HG03064 (cell line): ENCODE data around the gene FRAT2.
A peak's percentile ranks its signal among the peaks of the same experiment; 100 is the strongest.
"Not testable (repeated sequence)": the region's sequence is repeated elsewhere in the genome, so short reads cannot be mapped to it uniquely, and the experiment has no call there.

Experiments
- ATAC-seq: cut with Tn5 transposase; IDR thresholded peaks from one replicate; pipeline ENCODE4 v1.9.1; 2021; ENCODE audit warnings: low read depth; ENCODE audit not compliant: unreplicated experiment

The FRAT2 gene

DNA sequence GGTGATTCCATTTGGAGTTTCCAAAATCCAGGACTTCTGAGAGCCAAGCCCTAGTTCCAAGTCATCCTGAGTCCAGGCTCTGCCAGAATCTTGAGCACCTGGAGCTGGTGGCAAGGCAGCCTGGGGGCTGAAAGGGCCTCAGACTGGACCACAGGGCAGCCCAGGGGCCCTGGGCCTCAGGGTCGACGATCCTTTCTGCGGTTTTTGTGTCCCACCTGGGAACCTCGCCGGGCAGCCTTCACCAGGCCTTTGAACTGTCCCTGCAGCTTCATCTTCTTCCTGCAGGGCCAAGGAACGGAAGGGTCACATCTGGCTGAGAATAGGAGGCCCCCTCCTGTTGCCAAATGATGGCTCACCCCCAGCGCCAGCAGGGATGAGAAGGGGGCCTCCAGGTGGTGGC lies 22.4 kb upstream of the FRAT2 start:
- ATAC-seq: no peak

DNA sequence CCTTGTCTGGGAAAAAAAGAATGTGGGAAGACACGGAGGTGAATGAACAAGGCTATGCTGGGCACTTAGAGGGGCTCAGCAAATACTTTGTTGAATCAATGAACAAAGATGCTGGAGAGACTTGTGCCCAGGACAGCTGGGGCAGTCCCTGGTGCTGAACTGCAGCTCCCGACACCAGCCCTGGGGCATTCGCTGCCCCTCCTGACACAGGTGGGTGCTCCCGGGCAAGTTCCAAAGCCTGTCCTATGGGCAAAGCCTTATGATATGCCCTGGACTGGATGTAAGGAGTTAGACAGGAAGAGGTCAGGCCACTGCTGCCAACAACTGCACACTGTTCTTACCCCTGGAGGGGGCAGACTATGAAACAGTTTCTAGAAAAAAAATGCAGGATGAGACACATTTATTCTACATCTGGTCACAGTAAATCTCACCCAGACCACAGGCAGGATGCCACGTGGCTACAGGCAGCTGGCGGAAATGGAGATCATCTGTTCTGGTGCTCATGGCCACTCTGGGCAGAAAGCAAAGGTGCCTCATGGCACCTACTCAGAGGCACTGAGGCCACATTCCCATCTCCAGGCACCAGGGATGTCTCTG lies 21.9 kb upstream of the FRAT2 start:
- ATAC-seq: no peak

DNA sequence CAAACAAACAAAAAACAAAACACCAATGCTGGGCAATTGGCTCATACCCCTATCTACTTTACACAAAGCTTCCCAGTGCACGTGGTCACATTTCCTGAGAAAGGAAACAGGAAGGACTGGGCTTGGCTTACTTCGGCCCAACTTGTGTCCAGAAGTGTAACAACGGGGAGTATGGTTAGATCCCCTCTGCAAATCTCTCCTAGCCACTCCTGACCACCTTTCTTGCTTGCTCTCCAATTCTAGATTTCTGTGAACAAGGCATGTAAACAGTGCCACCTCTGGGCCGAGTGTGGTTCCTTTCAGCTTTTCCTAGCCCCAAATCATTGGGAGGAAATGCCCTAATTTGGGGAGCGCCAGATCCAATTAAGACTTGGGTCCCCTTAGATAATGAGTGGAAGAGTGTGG lies 21.0 kb upstream of the FRAT2 start:
- ATAC-seq: no peak

DNA sequence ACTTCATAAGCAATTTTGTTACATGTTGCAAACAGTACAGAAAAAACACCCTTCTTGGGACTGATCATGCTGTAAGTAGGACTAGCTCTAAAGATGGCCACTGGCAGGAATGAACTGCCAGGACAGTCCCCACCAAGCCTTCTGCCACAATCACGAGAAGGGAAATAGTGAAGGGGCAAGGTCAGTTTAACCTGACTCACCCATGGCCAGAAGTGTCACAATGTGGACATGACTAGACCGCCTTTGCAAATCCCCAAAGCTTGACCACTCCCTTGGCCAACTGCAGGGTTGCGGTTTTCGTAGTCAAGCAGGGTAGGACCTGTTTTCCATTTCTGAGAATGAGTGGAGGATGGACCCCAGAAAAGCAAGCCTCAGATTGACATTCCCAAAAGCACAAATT lies 19.4 kb upstream of the FRAT2 start:
- no peak for ATAC-seq

DNA sequence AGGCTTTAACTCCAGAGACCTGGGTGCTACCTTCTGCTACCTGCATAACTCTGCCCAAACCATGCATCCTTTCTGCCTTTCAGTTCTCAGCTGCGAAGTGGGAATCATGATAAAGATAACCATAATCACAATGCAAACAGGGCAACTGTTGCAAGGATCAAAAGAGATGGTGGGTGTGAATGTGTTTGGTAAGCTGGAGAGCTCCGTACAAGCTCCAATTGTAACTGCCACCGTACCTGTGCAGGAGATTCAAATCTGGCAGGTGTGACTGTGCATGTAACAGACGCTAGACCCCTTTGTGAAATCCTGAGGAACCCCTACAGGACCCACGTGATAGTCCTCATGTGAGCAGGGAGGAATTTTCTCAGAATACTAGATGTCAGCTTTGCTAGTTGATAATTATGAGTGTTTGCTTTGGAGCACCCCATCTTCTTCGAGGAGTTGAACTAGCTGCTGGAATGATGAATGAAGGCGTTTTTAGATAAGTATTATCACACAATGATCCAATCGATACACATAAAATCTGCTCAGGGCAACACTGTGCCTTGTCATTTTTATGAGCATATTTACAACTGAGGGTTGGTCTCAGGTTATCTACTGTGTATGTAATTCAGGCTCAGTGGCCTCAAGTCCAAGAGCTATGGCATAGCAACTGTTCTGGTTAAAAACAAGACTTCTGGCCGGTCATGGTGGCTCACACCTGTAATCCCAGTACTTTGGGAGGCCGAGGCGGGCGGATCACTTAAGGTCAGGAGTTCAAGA lies 15.4 kb upstream of the FRAT2 start:
- no peak for ATAC-seq

DNA sequence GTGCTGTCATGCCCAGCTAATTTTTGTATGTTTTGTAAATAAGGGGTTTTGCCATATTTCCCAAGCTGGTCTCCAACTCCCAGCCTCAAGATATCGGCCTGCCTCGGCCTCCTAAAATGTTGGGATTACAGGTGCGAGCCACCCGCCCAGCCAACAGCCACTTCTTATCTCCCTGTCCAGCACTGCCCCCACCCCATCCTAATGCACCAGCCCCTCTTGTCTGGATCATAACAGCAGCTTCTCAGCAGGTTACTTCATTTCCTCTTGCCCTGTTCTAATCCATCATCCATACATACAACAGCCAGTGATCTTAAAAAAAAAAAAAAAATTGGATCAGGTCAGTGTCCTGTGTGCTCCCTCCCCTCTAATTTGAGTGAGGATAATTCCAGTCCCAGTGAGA lies 12.8 kb upstream of the FRAT2 start:
- no peak for ATAC-seq

DNA sequence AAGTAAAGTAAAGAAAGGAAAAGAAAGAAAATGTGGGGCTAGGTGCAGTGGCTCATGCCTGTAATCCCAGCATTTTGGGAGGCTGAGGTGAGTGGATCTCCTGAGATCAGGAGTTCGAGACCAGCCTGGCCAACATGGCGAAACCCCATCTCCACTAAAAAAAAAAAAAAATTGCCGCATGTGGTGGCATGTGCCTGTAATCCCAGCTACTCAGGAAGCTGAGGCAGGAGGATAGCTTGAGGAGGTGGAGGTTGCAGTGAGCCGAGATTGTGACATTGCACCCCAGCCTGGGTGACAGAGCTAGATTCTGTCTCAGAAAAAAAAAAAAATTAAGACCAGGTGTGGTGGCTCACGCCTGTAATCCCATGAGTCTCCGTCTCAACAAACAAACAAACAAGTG lies 9.1 kb upstream of the FRAT2 start:
- ATAC-seq: not testable (repeated sequence)

DNA sequence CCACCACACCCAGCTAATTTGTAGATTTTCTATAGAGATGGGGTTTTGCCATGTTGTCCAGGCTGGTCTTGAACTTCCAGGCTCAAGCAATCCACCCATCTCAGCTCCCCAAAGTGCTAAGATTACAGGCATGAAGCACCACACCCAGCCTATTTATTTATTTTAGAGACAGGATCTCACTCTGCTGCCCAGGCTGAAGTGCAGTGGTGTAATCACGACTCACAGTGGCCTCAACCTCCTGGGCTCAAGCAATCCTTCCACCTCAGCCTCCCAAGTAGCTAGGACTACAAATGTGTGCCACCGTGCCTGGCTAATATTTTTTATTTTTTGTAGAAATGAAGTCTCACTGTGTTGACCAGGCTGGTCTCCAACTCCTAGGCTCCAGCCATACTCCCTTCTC lies 6.9 kb upstream of the FRAT2 start:
- no peak for ATAC-seq

DNA sequence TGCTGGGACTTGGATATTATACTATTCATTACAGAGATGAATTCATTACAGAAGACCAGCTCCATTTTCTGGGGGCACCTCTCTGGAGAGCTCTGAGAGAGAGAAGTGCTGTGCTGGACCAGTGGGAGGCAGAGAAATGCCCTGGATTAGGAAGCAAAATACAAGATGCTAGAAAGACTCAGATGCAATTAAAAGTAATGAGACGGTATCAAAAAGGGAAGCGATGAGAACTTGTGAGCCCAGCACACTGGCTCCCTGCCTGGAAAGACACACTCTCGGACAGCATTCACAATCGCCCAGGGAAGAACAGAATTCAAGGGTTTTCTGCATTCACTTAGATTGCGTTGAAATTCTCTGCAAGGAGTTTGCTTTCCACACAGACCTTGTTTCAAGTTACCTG lies 3.5 kb upstream of the FRAT2 start:
- no peak for ATAC-seq

DNA sequence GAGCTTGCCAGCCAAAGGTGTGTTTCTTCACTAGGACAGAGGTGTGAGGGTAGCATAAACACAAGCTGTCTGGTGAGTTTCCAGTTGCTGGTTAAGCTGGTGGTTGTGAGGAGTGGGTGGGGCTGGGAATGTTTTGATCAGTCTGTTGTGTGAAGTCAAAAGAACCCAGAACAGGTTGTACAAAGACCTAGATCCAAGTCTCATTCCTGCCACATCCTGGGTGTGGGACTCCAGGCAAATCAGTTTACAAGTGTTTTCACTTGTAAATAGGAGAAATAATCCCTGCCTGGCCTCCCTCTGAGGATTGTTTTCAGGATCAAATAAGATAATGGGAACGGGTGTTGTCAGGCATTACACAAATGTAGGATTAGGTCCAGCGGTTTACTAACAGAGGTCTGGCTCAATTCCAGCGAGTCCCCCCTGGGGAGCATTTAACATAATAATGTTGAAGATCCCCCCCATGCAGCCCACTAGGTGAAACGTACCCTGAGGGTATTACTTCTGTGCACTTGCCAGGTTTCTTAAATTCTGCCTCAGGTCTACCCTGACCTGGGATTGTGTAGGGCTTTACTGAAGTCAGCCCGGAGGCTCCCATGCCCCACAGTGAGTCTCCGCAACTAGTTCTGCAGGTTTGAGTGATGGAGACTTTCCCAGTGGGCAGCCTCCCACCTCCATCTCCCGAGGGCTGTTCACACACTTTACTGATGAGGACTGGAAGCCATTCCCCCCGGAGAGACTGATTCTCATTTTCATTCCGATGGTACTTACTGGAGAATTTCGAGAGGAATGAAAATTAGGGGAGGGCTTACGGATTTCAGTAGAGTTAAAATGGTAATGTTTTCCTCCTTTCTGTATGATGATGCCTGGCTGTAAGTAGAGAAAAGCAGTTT lies 2.7 kb upstream of the FRAT2 start:
- ATAC-seq: no peak

DNA sequence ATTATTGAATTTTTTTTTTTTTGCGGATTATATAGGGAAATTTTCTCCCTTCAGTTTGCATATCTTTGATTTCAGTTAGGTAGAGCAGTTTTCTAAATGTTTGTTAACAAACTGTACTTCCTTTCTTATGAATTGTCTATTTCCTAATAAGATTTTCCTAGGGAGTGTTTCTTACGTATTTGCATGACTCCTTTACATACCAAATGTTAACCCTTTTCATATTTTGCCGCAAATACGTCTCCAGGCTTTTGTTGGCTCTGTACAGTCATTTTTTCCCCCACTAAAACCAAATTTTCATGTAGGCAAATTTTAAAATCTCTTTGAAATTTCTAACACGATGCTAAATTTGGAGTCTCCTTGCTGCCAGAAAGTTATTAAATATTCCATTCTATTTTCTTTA lies 1.9 kb upstream of the FRAT2 start:
- ATAC-seq: no peak

DNA sequence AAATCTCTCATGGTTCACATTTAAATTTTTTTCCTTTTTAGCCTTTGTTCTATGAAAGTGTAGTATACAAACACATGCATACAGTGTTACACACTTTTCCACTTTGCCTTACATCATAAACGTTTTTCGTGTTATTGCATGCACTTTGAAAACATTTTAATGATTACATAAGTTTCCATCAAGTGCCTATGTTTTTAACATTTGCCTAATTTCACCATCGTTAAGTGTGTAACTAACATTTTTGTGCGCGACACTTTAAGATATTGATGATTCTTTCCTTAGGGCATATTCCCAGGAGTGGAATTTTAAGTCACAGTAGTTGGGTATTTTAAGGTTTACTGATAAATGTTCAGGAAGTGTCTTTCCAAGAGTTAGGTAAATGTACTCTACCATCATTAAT lies 1.5 kb upstream of the FRAT2 start:
- ATAC-seq: no peak

DNA sequence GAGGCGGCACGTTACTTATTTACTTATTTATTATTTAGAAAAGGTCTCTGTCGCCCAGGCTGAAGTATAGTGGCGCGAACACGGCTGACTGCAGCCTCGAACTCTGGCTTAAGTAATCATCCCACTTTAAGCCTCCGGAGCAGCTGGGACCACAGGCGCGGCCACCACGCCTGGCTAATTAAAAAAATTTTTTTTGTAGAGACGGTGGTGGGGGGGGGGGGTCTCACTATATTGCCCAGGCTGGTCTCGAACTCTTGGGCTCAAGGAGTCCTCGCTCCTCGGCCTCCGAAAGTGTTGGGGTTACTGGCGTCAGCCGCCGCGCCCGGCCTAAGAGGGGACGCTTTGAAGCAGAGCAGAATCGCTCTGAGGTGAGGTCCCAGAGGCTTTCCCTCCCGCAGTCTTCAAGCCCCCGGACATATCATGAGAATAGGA lies 675 bp upstream of the FRAT2 start:
- no peak for ATAC-seq

DNA sequence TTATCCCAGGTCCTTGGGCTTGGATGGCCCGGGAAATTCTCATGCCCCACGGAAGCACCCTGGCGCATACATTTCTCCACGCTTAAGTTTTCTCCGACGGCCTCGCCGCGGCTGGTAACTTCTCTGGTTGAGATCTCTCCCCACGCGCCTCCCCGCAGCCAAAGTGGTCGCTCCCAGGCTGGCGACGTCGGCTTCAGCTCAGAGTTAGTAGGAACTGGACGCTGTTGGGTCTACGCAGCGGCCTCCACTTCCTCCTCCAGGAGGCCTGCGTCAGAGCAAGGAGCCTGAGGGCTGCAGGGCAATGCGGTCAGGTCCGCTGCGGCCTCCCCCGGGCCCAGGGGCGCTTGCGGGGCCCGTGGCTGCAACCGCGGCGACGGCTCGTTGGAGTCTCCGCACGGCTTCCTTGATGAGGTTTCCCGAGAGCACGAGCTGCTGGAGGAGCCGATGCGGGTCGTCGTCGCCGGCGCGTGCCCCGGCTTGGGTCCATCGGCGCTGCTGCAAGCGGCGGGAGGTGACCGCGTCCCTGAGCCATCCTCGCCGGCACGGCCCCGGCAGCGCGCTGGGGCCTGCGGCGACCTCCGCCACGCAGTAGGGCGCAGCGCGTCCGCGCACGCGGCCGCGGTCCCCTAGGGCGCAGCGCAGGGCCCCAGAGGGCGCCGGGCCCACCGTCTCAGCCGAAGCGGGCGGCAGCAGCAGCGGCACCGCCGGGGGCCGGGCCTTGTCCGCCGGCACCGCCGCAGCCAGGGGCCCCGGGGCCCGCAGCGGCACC lies 744 bp downstream of the FRAT2 start:
- peak; percentile 16 for ATAC-seq

DNA sequence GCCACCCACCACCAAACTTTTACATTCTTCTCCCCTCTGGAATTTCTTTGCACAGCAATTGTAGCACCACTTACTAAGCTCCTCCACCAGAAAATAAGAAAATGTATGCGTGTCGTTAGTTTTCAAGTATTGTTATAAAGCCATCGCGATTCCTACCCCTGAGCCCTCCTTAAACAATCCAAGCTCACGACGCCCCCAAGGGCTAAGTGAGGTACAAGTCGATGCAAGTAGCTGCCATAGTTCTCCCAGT lies 1.3 kb downstream of the FRAT2 start:
- ATAC-seq: no peak

DNA sequence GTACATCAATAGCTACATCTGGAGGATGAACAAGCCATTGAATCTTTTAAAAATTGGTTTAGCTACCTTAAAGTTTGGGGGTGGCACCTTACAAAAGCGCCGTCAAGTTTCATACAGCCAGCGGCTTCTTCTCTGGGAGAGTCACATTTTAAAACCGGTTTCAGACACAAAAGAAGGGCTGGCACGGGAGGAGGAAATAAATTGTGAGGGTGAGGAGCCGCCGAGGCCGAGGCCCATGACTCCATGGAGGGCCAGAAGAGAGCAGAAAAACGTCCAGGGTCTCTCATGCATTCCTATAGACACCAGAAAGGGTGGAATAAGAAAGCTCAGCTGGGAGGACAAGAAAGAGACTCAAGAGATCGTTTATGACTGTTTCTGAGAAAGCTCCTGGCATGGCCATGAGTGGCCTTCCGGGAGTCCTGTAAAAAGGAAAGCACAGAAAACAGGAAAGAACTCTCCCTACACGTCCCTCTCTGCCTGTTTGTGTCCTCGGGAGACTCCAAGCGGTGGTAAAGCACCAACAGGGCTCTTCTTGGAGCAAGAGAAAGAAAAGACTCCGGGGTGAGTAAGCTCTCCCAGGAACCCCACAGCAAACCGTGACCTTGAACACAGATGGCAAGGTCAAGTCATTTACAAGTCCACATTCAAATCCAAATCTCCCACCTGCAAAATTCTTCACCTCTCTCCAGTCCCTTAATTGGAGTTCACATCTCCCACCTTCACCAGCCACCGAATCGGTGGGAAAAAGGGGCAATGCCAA lies 1.8 kb downstream of the FRAT2 start:
- no peak for ATAC-seq

DNA sequence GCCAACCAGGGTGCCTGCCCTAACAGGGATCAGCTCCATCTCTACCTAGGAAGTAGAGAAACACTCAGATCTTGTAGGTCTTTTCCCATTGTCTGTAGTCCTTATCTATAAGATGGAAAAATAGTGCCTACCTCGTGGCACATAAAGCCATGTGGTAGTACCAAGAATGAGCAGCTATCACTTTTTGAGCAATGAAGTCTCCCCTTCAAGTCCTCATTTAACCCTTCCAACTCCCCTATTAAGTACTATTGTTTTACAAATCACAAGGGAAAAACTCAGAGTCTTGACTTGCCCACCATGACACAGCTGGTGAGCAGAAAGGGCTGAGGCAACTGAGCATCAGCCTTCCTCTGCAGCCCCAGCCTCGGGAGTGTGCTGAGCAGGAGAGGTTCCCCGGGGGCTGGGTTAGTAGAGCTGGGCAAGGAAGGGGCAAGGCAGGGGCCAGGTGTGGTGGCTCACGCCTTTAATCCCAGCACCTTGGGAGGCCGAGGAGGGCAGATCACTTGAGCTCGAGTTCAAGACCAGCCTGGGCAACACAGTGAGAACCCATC lies 3.3 kb downstream of the FRAT2 start:
- ATAC-seq: no peak

DNA sequence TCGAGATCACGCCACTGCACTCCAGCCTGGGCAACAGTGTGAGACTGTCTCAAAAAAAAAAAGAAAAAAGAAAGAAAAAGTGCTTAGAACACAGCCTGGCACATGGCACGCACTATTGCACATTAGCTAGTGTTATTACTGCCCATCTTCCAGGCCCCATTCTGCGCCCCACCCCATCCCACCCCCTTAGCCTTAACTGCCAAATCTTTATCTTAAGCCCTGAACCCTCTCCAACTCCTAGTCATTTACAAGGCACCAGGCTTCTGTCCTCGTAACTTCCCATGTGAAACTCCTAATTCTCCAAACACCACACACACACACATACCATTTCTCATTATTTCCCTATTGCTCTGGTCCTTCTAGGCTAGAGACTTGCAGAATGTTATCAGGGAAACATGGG lies 4.8 kb downstream of the FRAT2 start:
- no peak for ATAC-seq

DNA sequence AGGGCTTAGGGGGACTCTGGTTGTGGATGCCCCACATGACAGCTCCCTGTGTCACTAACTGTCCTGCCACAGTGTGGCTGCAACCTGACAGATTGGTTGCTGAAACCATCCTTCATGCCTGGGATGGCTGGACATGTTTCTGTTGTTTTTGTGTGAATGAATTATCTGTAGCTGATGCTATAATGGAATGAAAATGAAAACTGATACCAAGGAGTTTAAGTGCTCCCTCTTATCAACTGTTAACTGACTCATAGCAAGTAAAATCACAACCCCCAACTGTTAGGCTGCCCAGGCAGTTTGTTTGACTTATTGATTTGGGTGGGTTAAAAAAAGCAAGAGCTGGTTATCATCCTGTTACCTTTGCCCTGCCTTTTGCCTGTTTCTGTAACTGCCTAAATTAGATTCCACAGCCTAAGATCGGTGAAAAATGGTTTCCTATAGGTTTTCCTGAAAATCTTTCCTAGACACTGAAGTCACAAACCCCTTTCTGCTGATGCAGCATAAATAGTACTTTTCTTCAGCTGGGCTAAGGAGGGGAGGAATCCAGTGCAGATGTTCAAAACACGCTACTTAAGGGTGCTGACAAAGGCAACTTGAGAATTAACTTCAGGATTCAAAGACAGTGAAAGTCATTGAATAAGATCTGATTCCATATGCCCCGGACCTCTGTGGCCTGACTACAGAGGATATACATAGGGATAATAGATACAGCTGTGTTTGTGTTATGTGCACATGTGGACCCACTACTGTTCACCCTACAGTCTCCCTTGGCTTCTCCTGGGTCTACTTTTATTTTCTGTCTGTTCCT lies 5.7 kb downstream of the FRAT2 start:
- ATAC-seq: no peak
